CD4-positive, alpha-beta T cell treated with Interleukin-6 for 4 hours (primary cell): Measurements from ENCODE around the gene GJA9.
A peak's percentile ranks its signal among the peaks of the same experiment; 100 is the strongest.
"Not testable (repeated sequence)": the region's sequence is repeated elsewhere in the genome, so short reads cannot be mapped to it uniquely, and the experiment has no call there.

Source experiments
- DNase-seq: peaks from one replicate; pipeline ENCODE4 v3.0.0-alpha.2; 2020; ENCODE audit warnings: mixed read lengths

Gene GJA9

GRCh38 chr1:38873027-38873969, 8.1 kb downstream of the GJA9 start, which contains the start of gene MYCBP:
Gene MYCBP, minus strand, starts transcription at chr1:38873348. Its CDS starts 43 bp downstream, at chr1:38873305.
- peak; percentile 97 for DNase-seq

- DNase-seq, result peak; percentile 46
These were observed 8.9 kb downstream of the GJA9 start for GRCh38 chr1:38872401-38873026.

GRCh38 chr1:38870996-38871395, 10.4 kb downstream of the GJA9 start:
- DNase-seq, result no peak

GRCh38 chr1:38867208-38867607, 14.2 kb downstream of the GJA9 start:
- DNase-seq, result no peak

GRCh38 chr1:38865112-38865715, 16.2 kb downstream of the GJA9 start:
- DNase-seq, result no peak

- DNase-seq, result no peak
These were observed 21.0 kb downstream of the GJA9 start for GRCh38 chr1:38860454-38860795.

- peak; percentile 98 for DNase-seq
These were observed 21.6 kb downstream of the GJA9 start, which contains the start of gene RRAGC for GRCh38 chr1:38859561-38860453. Gene RRAGC, minus strand, starts transcription at chr1:38859772. Its CDS starts 126 bp downstream, at chr1:38859646.

- peak; percentile 49 for DNase-seq
These were observed 22.4 kb downstream of the GJA9 start for GRCh38 chr1:38858833-38859560.

GRCh38 chr1:38852780-38853179, 28.6 kb downstream of the GJA9 start:
- no peak for DNase-seq

- DNase-seq, result no peak
These were observed 33.3 kb downstream of the GJA9 start for GRCh38 chr1:38848071-38848470.

GRCh38 chr1:38846210-38846609, 35.2 kb downstream of the GJA9 start:
- no peak for DNase-seq

GRCh38 chr1:38845088-38845487, 36.3 kb downstream of the GJA9 start:
- DNase-seq, result not testable (repeated sequence)

- DNase-seq, result no peak
These were observed 41.1 kb downstream of the GJA9 start for GRCh38 chr1:38840281-38840680.

GRCh38 chr1:38839363-38839762, 42.0 kb downstream of the GJA9 start:
- no peak for DNase-seq

GRCh38 chr1:38836316-38836715, 45.1 kb downstream of the GJA9 start:
- DNase-seq, result not testable (repeated sequence)

- peak; percentile 53 for DNase-seq
These were observed 46.2 kb downstream of the GJA9 start for GRCh38 chr1:38834937-38835827.

- no peak for DNase-seq
These were observed 47.1 kb downstream of the GJA9 start for GRCh38 chr1:38834221-38834782.

GRCh38 chr1:38833146-38833545, 48.2 kb downstream of the GJA9 start:
- DNase-seq, result no peak

- DNase-seq, result no peak
These were observed 49.0 kb downstream of the GJA9 start for GRCh38 chr1:38832370-38832734.

- DNase-seq, result no peak
These were observed 49.5 kb downstream of the GJA9 start for GRCh38 chr1:38831731-38832369.
